Natural killer cell (primary cell): ENCODE measurements around the gene ADRA1B. TPM values are rescaled to one million over a fixed set of nuclear protein-coding genes. Genes with fewer than 3 reads are reported as not detected.

ENCODE experiments used
- ATAC-seq, 3 donors: fragments of 150-1000 bp in 2 of 3; fragments of 200-7000 bp in 1 of 3; cut with Tn5 transposase; 1 replicate in 1 of 3; 2 replicates in 2 of 3; pipeline ENCODE4 v1.10.0; 2021; ENCODE audit warnings: mild to moderate bottlenecking in 2 of 3, moderate library complexity in 2 of 3
- DNase-seq, 2 donors: peaks; one replicate each; pipeline versions ENCODE4 v3.0.0 to v3.0.0-alpha.2; 2013 to 2021; ENCODE audit warnings: mixed read lengths in 1 of 2
- H3K27ac ChIP-seq: one replicate; pipeline ENCODE4 v1.5.1; 2013; ENCODE audit warnings: mild to moderate bottlenecking, low read length
- H3K27me3 ChIP-seq: one replicate; pipeline ENCODE4 v1.6.1; 2013; ENCODE audit warnings: low read length; ENCODE audit not compliant: control insufficient read depth, insufficient read depth
- H3K36me3 ChIP-seq: one replicate; pipeline ENCODE4 v1.6.1; 2013; ENCODE audit warnings: low read length; ENCODE audit not compliant: control insufficient read depth, insufficient read depth
- H3K4me1 ChIP-seq: one replicate; pipeline ENCODE4 v1.6.1; 2013; ENCODE audit warnings: low read length; ENCODE audit not compliant: control insufficient read depth, insufficient read depth
- H3K4me3 ChIP-seq: one replicate; pipeline ENCODE4 v1.5.1; 2013; ENCODE audit warnings: low read length
- H3K9me3 ChIP-seq: one replicate; pipeline ENCODE4 v1.6.1; 2013; ENCODE audit warnings: low read length; ENCODE audit not compliant: control insufficient read depth, insufficient read depth
- H3K27ac Mint-ChIP-seq, 2 donors: one replicate each; pipeline ENCODE4 v1.8.0; 2022; ENCODE audit warnings: mild to moderate bottlenecking in 2 of 2, mixed read lengths in 2 of 2, moderate library complexity in 1 of 2
- H3K27me3 Mint-ChIP-seq, 2 donors: one replicate each; pipeline ENCODE4 v1.8.0; 2022; ENCODE audit warnings: low read depth in 2 of 2, mixed read lengths in 2 of 2
- H3K36me3 Mint-ChIP-seq: one replicate; pipeline ENCODE4 v1.8.0; 2022; ENCODE audit warnings: mixed read lengths
- H3K4me1 Mint-ChIP-seq, 2 donors: one replicate each; pipeline ENCODE4 v1.8.0; 2022; ENCODE audit warnings: mixed read lengths in 2 of 2
- H3K4me3 Mint-ChIP-seq: one replicate; pipeline ENCODE4 v1.8.0; 2022; ENCODE audit warnings: mild to moderate bottlenecking, moderate library complexity, mixed read lengths
- H3K9me3 Mint-ChIP-seq, 2 donors: one replicate each; pipeline ENCODE4 v1.8.0; 2022; ENCODE audit warnings: mixed read lengths in 2 of 2
- CTCF ChIP-seq: fragments of 200-600 bp; IDR thresholded peaks from one replicate; pipeline ENCODE4 v1.8.0; 2022; ENCODE audit warnings: antibody characterized with exemption
- WGBS: methylation state at CpG from one replicate; pipeline ENCODE4 v1.1.7; 2013; ENCODE audit warnings: missing lambda C conversion rate; ENCODE audit not compliant: insufficient coverage; 5-methylcytosine and 5-hydroxymethylcytosine counted together
- intact Hi-C: fragments of 100-400 bp; cut with micrococcal nuclease; formaldehyde crosslinking; loops from one replicate; pipeline ENCODE4 v1.14.2; 2022
- total RNA-seq, 4 donors: library from RNA; stranded (reverse); fragments of 120-200 nt in 1 of 4; gene quantifications; one replicate each; pipeline versions ENCODE4 v1.2.3 to v1.2.4, GENCODE V29; 2013 to 2022

The ADRA1B gene
- total RNA-seq, 3 donors from 2014 or later (not counting 1 experiment from before 2014, with no cell fraction given): not detected

- Mint-ChIP-seq H3K4me1 (no peaks in the 10 kb centered on the region), H3K36me3 (no peaks in the 10 kb centered on the region), H3K9me3 (no peaks in the 10 kb centered on the region), H3K4me3 (no peak overlapping the region), H3K27ac (no peak overlapping the region), H3K27me3 (peaks cover 17 to 36% of the 10 kb centered on the region in 2 donors)
- 58% methylated on average over 7 of the region's 7 CpGs for WGBS
- H3K36me3 ChIP-seq: no peaks in the 10 kb centered on the region
- ATAC-seq: no peak
- H3K9me3 ChIP-seq: no peaks in the 10 kb centered on the region
- intact Hi-C loops: no loop called here
- no peak overlapping the region for H3K27ac ChIP-seq
- no peak overlapping the region for H3K4me3 ChIP-seq
- no peak for TF ChIP-seq CTCF
- peaks cover 22% of the 10 kb centered on the region for H3K27me3 ChIP-seq
- no peak for DNase-seq
- H3K4me1 ChIP-seq: no peaks in the 10 kb centered on the region
Observed at GRCh38 chr5:159923008-159923407, 6.7 kb downstream of the ADRA1B start.

GRCh38 chr5:159928122-159928909 lies 12.0 kb downstream of the ADRA1B start:
- H3K9me3 ChIP-seq: no peaks in the 10 kb centered on the region
- Mint-ChIP-seq H3K27me3 (peaks cover 54% of the 10 kb centered on the region in 2 donors), H3K27ac (no peak overlapping the region), H3K4me3 (no peak overlapping the region), H3K9me3 (no peaks in the 10 kb centered on the region), H3K36me3 (no peaks in the 10 kb centered on the region), H3K4me1 (peaks cover 4 to 5% of the 10 kb centered on the region in 2 donors)
- WGBS: 87% methylated on average over 12 of the region's 12 CpGs
- H3K4me3 ChIP-seq: no peak overlapping the region
- H3K4me1 ChIP-seq: peaks cover 1% of the 10 kb centered on the region
- H3K36me3 ChIP-seq: no peaks in the 10 kb centered on the region
- ATAC-seq (no peak), DNase-seq (no peak)
- no peak for TF ChIP-seq CTCF
- H3K27me3 ChIP-seq: peaks cover 26% of the 10 kb centered on the region
- H3K27ac ChIP-seq: no peak overlapping the region
- intact Hi-C loops: no loop called here

DNA sequence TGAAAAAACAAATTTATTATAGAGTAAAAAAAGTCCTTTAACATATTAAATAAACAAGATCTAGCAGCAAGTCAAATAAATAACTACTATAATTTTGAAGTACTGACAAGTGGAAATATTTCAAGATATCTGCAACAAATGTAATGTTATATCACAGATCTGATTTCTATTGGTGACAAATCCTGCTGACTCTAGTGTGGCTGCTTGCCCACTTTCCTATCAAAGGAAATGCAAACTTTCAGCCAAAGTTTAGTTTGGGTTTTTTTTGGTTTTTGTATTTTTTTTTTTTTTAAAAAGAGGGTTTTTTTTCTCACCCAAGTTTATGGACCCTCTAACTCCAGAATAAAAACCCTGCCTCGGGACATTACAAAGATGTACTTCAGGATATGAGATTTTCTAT lies 12.9 kb downstream of the ADRA1B start:
- Mint-ChIP-seq H3K4me3 (no peak overlapping the region), H3K9me3 (no peaks in the 10 kb centered on the region), H3K27ac (no peak overlapping the region), H3K4me1 (peaks cover 10 to 14% of the 10 kb centered on the region in 2 donors), H3K27me3 (peaks cover 59% of the 10 kb centered on the region in 2 donors), H3K36me3 (no peaks in the 10 kb centered on the region)
- intact Hi-C loops: no loop called here
- peaks cover 34% of the 10 kb centered on the region for H3K27me3 ChIP-seq
- no peak overlapping the region for H3K4me3 ChIP-seq
- no CpG with 5 or more reads among the region's 1 CpG for WGBS
- H3K9me3 ChIP-seq: no peaks in the 10 kb centered on the region
- ATAC-seq (no peak), DNase-seq (no peak)
- H3K36me3 ChIP-seq: no peaks in the 10 kb centered on the region
- no peak for TF ChIP-seq CTCF
- H3K27ac ChIP-seq: no peak overlapping the region
- peaks cover 10% of the 10 kb centered on the region for H3K4me1 ChIP-seq
